K562 (cell line): ENCODE data around the gene TCP10L. TPM values are rescaled to one million over a fixed set of nuclear protein-coding genes. Genes with fewer than 3 reads are reported as not detected.

Source experiments
- ATAC-seq: fragments of 200-7000 bp; cut with Tn5 transposase; 3 replicates; pipeline ENCODE4 v1.9.1; 2020; ENCODE audit warnings: moderate library complexity
- BruUV-seq: library from RNA; stranded (reverse); fragments of 400-500 nt; replicated peaks from 2 replicates; lab custom pipeline; 2021; lab: Mats Ljungman, UMichigan
- CTCF ChIA-PET: fragments of 300-600 bp; formaldehyde crosslinking; extraction: SDS; loops from one replicate; lab custom pipeline; 2021; ENCODE audit warnings: low intra/inter-chr PET ratio; lab: Yijun Ruan, JAX
- POLR2A ChIA-PET: fragments of 300-600, 350-650 bp; sonication (Branson Sonifier 250); formaldehyde crosslinking; extraction: SDS; loops from one replicate; lab custom pipeline; 2021; ENCODE audit warnings: antibody characterized with exemption, inconsistent platforms; lab: Yijun Ruan, JAX
- DNase-seq, 4 experiments: peaks; one replicate each; pipeline versions ENCODE4 v3.0.0 to v3.0.0-alpha.2; 2011 to 2018; ENCODE audit warnings: low spot score in 3 of 4, mixed read lengths in 3 of 4; ENCODE audit errors: extremely low read depth in 1 of 4
- FAIRE-seq: peaks from 2 replicates; lab custom pipeline; 2011; peaks lifted over from hg19 to GRCh38; lab: Jason Lieb, UNC
- H2AFZ ChIP-seq: 2 replicates; pipeline ENCODE4 v1.6.0; 2011; ENCODE audit warnings: low read depth, low read length, control low read depth, inconsistent platforms
- H3K27ac ChIP-seq: fragments of 200-600 bp; 3 replicates; pipeline ENCODE4 v1.8.0; 2011; ENCODE audit warnings: low read depth, mild to moderate bottlenecking, control low read depth, inconsistent platforms, low read length, moderate library complexity, mixed read lengths; ENCODE audit errors: extremely low read depth
- H3K27me3 ChIP-seq, 2 experiments: fragments of 300-600 bp in 1 of 2; 2 replicates in 1 of 2; 3 replicates in 1 of 2; pipeline versions ENCODE4 v1.6.0 to v1.8.0; 2011; ENCODE audit warnings: inconsistent platforms in 2 of 2, low read length in 2 of 2, mild to moderate bottlenecking in 1 of 2, mixed read lengths in 1 of 2, moderate library complexity in 1 of 2; ENCODE audit not compliant: control insufficient read depth in 2 of 2, insufficient read depth in 2 of 2
- H3K36me3 ChIP-seq: fragments of 300-600 bp; 3 replicates; pipeline ENCODE4 v1.8.0; 2011; ENCODE audit warnings: mild to moderate bottlenecking, low read length, inconsistent platforms; ENCODE audit not compliant: control insufficient read depth, insufficient read depth
- H3K4me1 ChIP-seq, 2 experiments: fragments of 200-600 bp in 1 of 2; replicated peaks in 1 of 2; 2 replicates in 1 of 2; 3 replicates in 1 of 2; pipeline versions ENCODE4 v1.5.1 to v1.8.0; 2011; ENCODE audit warnings: inconsistent platforms in 2 of 2, low read length in 2 of 2, mild to moderate bottlenecking in 1 of 2, mixed read lengths in 1 of 2, moderate library complexity in 1 of 2; ENCODE audit not compliant: control insufficient read depth in 2 of 2, insufficient read depth in 2 of 2
- H3K4me2 ChIP-seq: 2 replicates; pipeline ENCODE4 v1.6.1; 2011; ENCODE audit warnings: low read length, control low read depth, inconsistent platforms, mixed read lengths; ENCODE audit not compliant: insufficient read depth
- H3K4me3 ChIP-seq: fragments of 200-600 bp; sonication (generic), shearing (Covaris generic); 2 replicates; pipeline ENCODE4 v1.5.1; 2016; ENCODE audit warnings: control low read depth, inconsistent platforms
- H3K79me2 ChIP-seq: fragments of 200-600 bp; 3 replicates; pipeline ENCODE4 v1.8.0; 2011; ENCODE audit warnings: low read length, inconsistent platforms; ENCODE audit not compliant: control insufficient read depth, insufficient read depth
- H3K9ac ChIP-seq, 2 experiments: 2 replicates each; pipeline versions ENCODE4 v1.6.0 to v1.6.1; 2011; ENCODE audit warnings: low read depth in 2 of 2, low read length in 2 of 2, control low read depth in 1 of 2, inconsistent platforms in 1 of 2, mild to moderate bottlenecking in 1 of 2, mixed read lengths in 1 of 2; ENCODE audit not compliant: insufficient read depth in 1 of 2
- H3K9me1 ChIP-seq: one replicate; pipeline ENCODE4 v1.6.0; 2011; ENCODE audit warnings: inconsistent platforms, mild to moderate bottlenecking, low read length, moderate library complexity; ENCODE audit not compliant: control insufficient read depth, insufficient read depth
- H3K9me3 ChIP-seq: replicated peaks from 2 replicates; pipeline ENCODE4 v1.5.1; 2011; ENCODE audit warnings: low read depth, low read length, inconsistent platforms; ENCODE audit not compliant: control insufficient read depth, insufficient read depth
- H4K20me1 ChIP-seq: replicated peaks from 2 replicates; pipeline ENCODE4 v1.6.1; 2011; ENCODE audit warnings: low read length, inconsistent platforms, mixed read lengths; ENCODE audit not compliant: control insufficient read depth, insufficient read depth
- HMGXB4 ChIP-seq: sonication (generic); formaldehyde crosslinking; IDR thresholded peaks from 2 replicates; pipeline ENCODE4 v1.8.1; 2023; ENCODE audit warnings: mild to moderate bottlenecking, missing genetic modification reagents
- NBN ChIP-seq: fragments of 450-650 bp; IDR thresholded peaks from 2 replicates; pipeline ENCODE4 v1.6.1; 2016; ENCODE audit warnings: low read depth, mild to moderate bottlenecking
- NFRKB ChIP-seq: fragments of 450-650 bp; IDR thresholded peaks from 2 replicates; pipeline ENCODE4 v1.6.1; 2016; ENCODE audit warnings: low read depth
- RCOR1 ChIP-seq, 2 experiments: IDR thresholded peaks; 2 replicates each; pipeline ENCODE4 v1.6.1; 2012; ENCODE audit warnings: low read depth in 2 of 2, low read length in 2 of 2, borderline replicate concordance in 1 of 2, improper control_type of control experiment in 1 of 2
- RFX1 ChIP-seq: fragments of 450-650 bp; IDR thresholded peaks from 2 replicates; pipeline ENCODE4 v1.6.1; 2016; ENCODE audit warnings: mild to moderate bottlenecking, moderate library complexity
- SAP30 ChIP-seq: fragments of 200-600 bp; sonication (generic); IDR thresholded peaks from 2 replicates; pipeline ENCODE4 v1.6.1; 2012; ENCODE audit warnings: borderline replicate concordance, low read depth, mild to moderate bottlenecking, moderate library complexity, low read length, control low read depth, inconsistent platforms; ENCODE audit not compliant: insufficient read depth, poor library complexity, severe bottlenecking
- ZNF140 ChIP-seq: fragments of 250-450 bp; sonication (Bioruptor Pico); IDR thresholded peaks from 2 replicates; pipeline ENCODE4 v1.8.0; 2021; ENCODE audit warnings: moderate library complexity, mild to moderate bottlenecking, inconsistent platforms
- WGBS: fragments of 100-300 bp; shearing (Covaris generic); methylation state at CpG from one replicate; pipeline ENCODE4 v1.1.6; 2016; ENCODE audit warnings: low coverage, mixed read lengths; ENCODE audit not compliant: insufficient coverage; ENCODE audit errors: missing lambda C conversion rate; 5-methylcytosine and 5-hydroxymethylcytosine counted together
- in situ Hi-C: fragments of 300-500 bp; cut with MboI; formaldehyde crosslinking; loops from 4 replicates; pipeline ENCODE4 v1.15.0; 2018; ENCODE audit warnings: inconsistent platforms, mixed read lengths
- intact Hi-C: fragments of 100-400 bp; cut with micrococcal nuclease; formaldehyde crosslinking; loops from 2 replicates; pipeline ENCODE4 v1.14.2; 2022
- polyA plus RNA-seq, 8 experiments: library from polyadenylated mRNA; depleted of rRNA in 4 of 8; stranded (reverse) in 5 of 8; unstranded in 3 of 8; fragments of >200 nt; fragmentation: Nextera tagmentation in 2 of 8; fragmentation: Illumina TruSeq in 1 of 8; extraction: Ambion mirVana in 2 of 8; extraction: Trizol in 1 of 8; gene quantifications; 2 replicates each; pipeline versions ENCODE4 v1.2.1 to v1.2.3, GENCODE V29; 2011 to 2014; ENCODE audit warnings: inconsistent platforms in 1 of 8, missing spikeins in 1 of 8
- total RNA-seq, 7 experiments: library from RNA; depleted of rRNA in 6 of 7; stranded (reverse); fragments of >200 nt in 6 of 7; fragmentation: Illumina TruSeq in 2 of 7; extraction: Trizol in 2 of 7; gene quantifications; 2 replicates each; pipeline versions ENCODE4 v1.2.1 to v1.2.3, GENCODE V29; 2011 to 2021; ENCODE audit warnings: low replicate concordance in 1 of 7
- TF ChIP-seq, protein P1 (sequence below): fragments of 200-400 bp; formaldehyde crosslinking; IDR thresholded peaks from 2 replicates; pipeline ENCODE4 v1.6.1; 2017; ENCODE audit warnings: mild to moderate bottlenecking, low read depth, low read length, moderate library complexity
- TF ChIP-seq, protein P2 (sequence below): sonication (generic); formaldehyde crosslinking; IDR thresholded peaks from 2 replicates; pipeline ENCODE4 v1.8.0; 2022; ENCODE audit warnings: mild to moderate bottlenecking, missing genetic modification reagents

TCP10L gene
- total and polyA plus RNA-seq, 9 of the 15 experiments (the other 6 are each of a cell fraction or from before 2014, with no cell fraction given): 0.34 to 0.91 (median 0.56) TPM; not detected in 2

DNA sequence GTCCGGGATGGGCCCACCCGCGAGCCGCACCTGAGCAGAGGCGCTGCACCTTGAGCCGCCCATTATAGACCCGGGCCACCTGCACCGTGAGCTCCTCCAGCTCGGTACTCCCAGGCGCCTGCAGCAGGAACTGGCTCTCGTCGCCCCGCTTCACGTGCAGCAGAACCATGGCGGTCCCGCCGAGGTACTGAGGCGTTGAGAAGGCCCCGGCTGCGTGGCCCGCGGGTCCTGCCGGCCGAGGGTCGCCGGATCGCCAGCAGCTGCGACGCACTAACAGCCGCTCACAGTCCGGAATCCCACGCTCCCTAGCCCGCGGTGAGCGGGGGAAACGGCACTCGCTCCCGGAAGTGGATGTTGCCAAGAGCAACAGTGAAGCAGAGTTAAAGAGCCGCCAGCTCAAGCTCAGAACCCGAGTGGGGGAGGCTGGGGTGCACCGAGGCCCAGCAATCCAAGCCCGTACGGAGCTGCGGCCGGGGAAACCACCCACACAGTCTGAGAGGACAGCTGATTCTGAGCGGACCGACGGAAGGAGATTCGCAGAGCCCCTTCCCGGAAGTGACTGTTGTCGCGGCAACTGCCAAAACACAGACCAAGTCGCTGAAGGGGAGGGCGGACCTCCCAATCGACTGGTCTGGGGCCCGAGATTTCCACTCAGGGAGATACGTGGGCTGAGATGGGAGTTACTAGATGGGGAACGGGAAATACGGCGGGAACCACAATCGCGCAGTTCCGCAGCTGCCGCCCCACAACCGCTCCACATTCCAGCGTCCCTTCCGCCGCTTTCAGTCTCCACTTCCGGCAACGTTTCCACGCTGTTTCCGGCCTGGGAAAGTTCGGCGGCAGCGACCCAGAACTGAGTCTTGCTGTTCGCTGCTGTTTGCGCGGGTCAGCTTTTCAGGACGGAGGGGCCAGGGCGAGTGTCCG is 27.0 kb upstream of the TCP10L start, which contains the start of gene CFAP298:
CFAP298 (minus strand) TSS at position 303 of the 924 bp plus-strand sequence; CDS start at position 169, 134 bp downstream.
- POLR2A ChIA-PET: interaction anchor here (0.5 to 3.2 kb wide), 11 partner anchors 11 to 1448 kb away, joined by 3 to 13 read pairs (median 3); partner anchors contain the start of gene SYNJ1
- H3K9ac ChIP-seq: peak within 1 kb of the TSS; percentile 93 to 96
- BruUV-seq: no TSS peak
- FAIRE-seq (peak; percentile 86), ATAC-seq (peak; percentile 90), DNase-seq (peak; percentile 88 to 96 (median 90))
- intact Hi-C loops: loop anchor here (5.0 kb wide), 2 partner anchors 160 to 220 kb away; partner anchors contain the start of genes PAXBP1 and URB1
- H3K27ac ChIP-seq: peak within 1 kb of the TSS; percentile 96
- H4K20me1 ChIP-seq: no peaks in the 10 kb centered on the region
- CTCF ChIA-PET: interaction anchor here (0.6 kb wide), 1 partner anchor 290 kb away, joined by 4 read pairs; no protein-coding TSS in a partner anchor
- H3K36me3 ChIP-seq: peaks cover 32% of the 10 kb centered on the region
- peaks cover 0 to 21% of the 10 kb centered on the region in 2 experiments; a peak in 4 of 5 replicates for H3K4me1 ChIP-seq
- H3K27me3 ChIP-seq: no peaks in the 10 kb centered on the region
- peak within 1 kb of the TSS; percentile 89 for H3K4me3 ChIP-seq
- under 1% methylated on average over 78 of the region's 81 CpGs for WGBS
- no peaks in the 10 kb centered on the region for H3K9me3 ChIP-seq
- H3K79me2 ChIP-seq: peaks cover 32% of the 10 kb centered on the region
- peak within 1 kb of the TSS; percentile 100 for H2AFZ ChIP-seq
- in situ Hi-C loops: no loop called here
- H3K9me1 ChIP-seq: peaks cover 4% of the 10 kb centered on the region
- H3K4me2 ChIP-seq: peak within 1 kb of the TSS; percentile 98
- TF ChIP-seq, protein P1, sequence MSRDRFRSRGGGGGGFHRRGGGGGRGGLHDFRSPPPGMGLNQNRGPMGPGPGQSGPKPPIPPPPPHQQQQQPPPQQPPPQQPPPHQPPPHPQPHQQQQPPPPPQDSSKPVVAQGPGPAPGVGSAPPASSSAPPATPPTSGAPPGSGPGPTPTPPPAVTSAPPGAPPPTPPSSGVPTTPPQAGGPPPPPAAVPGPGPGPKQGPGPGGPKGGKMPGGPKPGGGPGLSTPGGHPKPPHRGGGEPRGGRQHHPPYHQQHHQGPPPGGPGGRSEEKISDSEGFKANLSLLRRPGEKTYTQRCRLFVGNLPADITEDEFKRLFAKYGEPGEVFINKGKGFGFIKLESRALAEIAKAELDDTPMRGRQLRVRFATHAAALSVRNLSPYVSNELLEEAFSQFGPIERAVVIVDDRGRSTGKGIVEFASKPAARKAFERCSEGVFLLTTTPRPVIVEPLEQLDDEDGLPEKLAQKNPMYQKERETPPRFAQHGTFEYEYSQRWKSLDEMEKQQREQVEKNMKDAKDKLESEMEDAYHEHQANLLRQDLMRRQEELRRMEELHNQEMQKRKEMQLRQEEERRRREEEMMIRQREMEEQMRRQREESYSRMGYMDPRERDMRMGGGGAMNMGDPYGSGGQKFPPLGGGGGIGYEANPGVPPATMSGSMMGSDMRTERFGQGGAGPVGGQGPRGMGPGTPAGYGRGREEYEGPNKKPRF: no peak
- 0 out of 4 replicates have a peak, but pooled peaks of 1 of the 2 experiments have one; percentile 38 for TF ChIP-seq RCOR1 (IDR thresholded peaks at IDR 0.05; ENCODE audit: borderline replicate concordance in 1 of 2, low read depth in 2 of 2, low read length in 2 of 2)
- TF ChIP-seq NBN: 0 out of 2 replicates have a peak, but pooled peaks have one; percentile 55
- TF ChIP-seq SAP30: peak; percentile 94
- peak; percentile 99 for TF ChIP-seq RFX1
- TF ChIP-seq NFRKB: peak; percentile 77; the same call in 1 of the 2 replicates
- peak; percentile 30; the same call in 1 of the 2 replicates for TF ChIP-seq HMGXB4 (CRISPR knock-in tag)
- no peak for TF ChIP-seq ZNF140 (CRISPR knock-in tag)
- TF ChIP-seq, protein P2, sequence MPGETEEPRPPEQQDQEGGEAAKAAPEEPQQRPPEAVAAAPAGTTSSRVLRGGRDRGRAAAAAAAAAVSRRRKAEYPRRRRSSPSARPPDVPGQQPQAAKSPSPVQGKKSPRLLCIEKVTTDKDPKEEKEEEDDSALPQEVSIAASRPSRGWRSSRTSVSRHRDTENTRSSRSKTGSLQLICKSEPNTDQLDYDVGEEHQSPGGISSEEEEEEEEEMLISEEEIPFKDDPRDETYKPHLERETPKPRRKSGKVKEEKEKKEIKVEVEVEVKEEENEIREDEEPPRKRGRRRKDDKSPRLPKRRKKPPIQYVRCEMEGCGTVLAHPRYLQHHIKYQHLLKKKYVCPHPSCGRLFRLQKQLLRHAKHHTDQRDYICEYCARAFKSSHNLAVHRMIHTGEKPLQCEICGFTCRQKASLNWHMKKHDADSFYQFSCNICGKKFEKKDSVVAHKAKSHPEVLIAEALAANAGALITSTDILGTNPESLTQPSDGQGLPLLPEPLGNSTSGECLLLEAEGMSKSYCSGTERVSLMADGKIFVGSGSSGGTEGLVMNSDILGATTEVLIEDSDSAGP: 0 out of 2 replicates have a peak, but pooled peaks have one; percentile 67
